Endometrial microvascular endothelial cells (primary cell): ENCODE measurements around the gene CAPS. TPM values are rescaled to one million over a fixed set of nuclear protein-coding genes. Genes with fewer than 3 reads are reported as not detected.
"Not testable (repeated sequence)": the region's sequence is repeated elsewhere in the genome, so short reads cannot be mapped to it uniquely, and the experiment has no call there.

Experiments
- in situ Hi-C: cut with HindIII; loops from 2 replicates; pipeline ENCODE4 v1.10.0; 2017; ENCODE audit warnings: low sequenced_read_pairs, low pct_unique_long_range_greater_than_20kb; ENCODE audit errors: inconsistent ontology term
- total RNA-seq: library from RNA; depleted of rRNA; stranded (reverse); fragments of >200 nt; gene quantifications from one replicate; pipeline ENCODE4 v1.2.3, GENCODE V29; 2015; ENCODE audit errors: inconsistent ontology term

CAPS gene
- total RNA-seq, 1 donor from 2014 or later = 1.9 TPM

GRCh38 chr19:5963259-5963658 lies 49.2 kb downstream of the CAPS start:
- in situ Hi-C loops = not testable (repeated sequence)

- in situ Hi-C loops = no loop called here
Observed at GRCh38 chr19:5963855-5964254, 49.8 kb downstream of the CAPS start.

- in situ Hi-C loops = no loop called here
Observed at GRCh38 chr19:5964816-5965565, 50.9 kb downstream of the CAPS start.

Other genes with a start within 250 kb of the CAPS start
- 42.4 TPM for gene MICOS13, start 233.7 kb upstream of the CAPS start, total RNA-seq
- gene HSD11B1L, start 233.2 kb upstream of the CAPS start, total RNA-seq = 2.6 TPM
- gene RPL36, start 224.0 kb upstream of the CAPS start, total RNA-seq = 961 TPM
- gene LONP1, start 194.1 kb upstream of the CAPS start, total RNA-seq = 95.7 TPM
- gene CATSPERD, start 193.6 kb upstream of the CAPS start, total RNA-seq = not detected
- gene PRR22, start 129.5 kb upstream of the CAPS start, total RNA-seq = 0.09 TPM
- gene DUS3L, start 123.1 kb upstream of the CAPS start, total RNA-seq = 25.3 TPM
- not detected for gene NRTN, start 109.2 kb upstream of the CAPS start, total RNA-seq
- not detected for gene FUT6, start 74.6 kb upstream of the CAPS start, total RNA-seq
- not detected for gene FUT3, start 62.8 kb upstream of the CAPS start, total RNA-seq
- not detected for gene FUT5, start 43.7 kb upstream of the CAPS start, total RNA-seq
- gene NDUFA11, start 10.5 kb upstream of the CAPS start, total RNA-seq = 324 TPM
- gene VMAC, start 9.4 kb upstream of the CAPS start, total RNA-seq = 8.5 TPM
- 48.9 TPM for gene RANBP3, start 63.9 kb downstream of the CAPS start, total RNA-seq
- gene RFX2, start 196.2 kb downstream of the CAPS start, total RNA-seq = 4.6 TPM
- gene ACSBG2, start 221.4 kb downstream of the CAPS start, total RNA-seq = not detected